Osteoblast (primary cell): ENCODE results near the gene PTPRN2. TPM values are rescaled to one million over a fixed set of nuclear protein-coding genes. Genes with fewer than 3 reads are reported as not detected.

Experiments used
- DNase-seq: peaks from one replicate; pipeline ENCODE4 v3.0.0; 2011; ENCODE audit warnings: low spot score, mixed read lengths; ENCODE audit not compliant: insufficient read length; ENCODE audit errors: missing footprints
- H2AFZ ChIP-seq: 2 replicates; pipeline ENCODE4 v1.6.0; 2011; ENCODE audit warnings: mild to moderate bottlenecking, low read length
- H3K27ac ChIP-seq: 2 replicates; pipeline ENCODE4 v1.5.1; 2011; ENCODE audit warnings: mild to moderate bottlenecking, low read depth, low read length, moderate library complexity
- H3K27me3 ChIP-seq: 2 replicates; pipeline ENCODE4 v1.6.0; 2012; ENCODE audit warnings: mild to moderate bottlenecking, control low read depth, inconsistent platforms, low read length, moderate library complexity; ENCODE audit not compliant: insufficient read depth
- H3K36me3 ChIP-seq: 2 replicates; pipeline ENCODE4 v1.5.1; 2011; ENCODE audit warnings: mild to moderate bottlenecking, low read length, control low read depth, moderate library complexity; ENCODE audit not compliant: insufficient read depth
- H3K4me1 ChIP-seq: 2 replicates; pipeline ENCODE4 v1.5.1; 2011; ENCODE audit warnings: mild to moderate bottlenecking, low read length, control low read depth, moderate library complexity; ENCODE audit not compliant: insufficient read depth
- H3K4me2 ChIP-seq: 2 replicates; pipeline ENCODE4 v1.6.0; 2011; ENCODE audit warnings: mild to moderate bottlenecking, low read length; ENCODE audit not compliant: insufficient read depth
- H3K4me3 ChIP-seq: fragments of 200-600 bp; sonication (generic); 3 replicates; pipeline ENCODE4 v1.5.1; 2012; ENCODE audit warnings: mild to moderate bottlenecking, low read length, inconsistent platforms; ENCODE audit not compliant: insufficient read depth
- H3K79me2 ChIP-seq: 2 replicates; pipeline ENCODE4 v1.6.0; 2012; ENCODE audit warnings: mild to moderate bottlenecking, low read length, control low read depth, inconsistent platforms; ENCODE audit not compliant: insufficient read depth
- H3K9me3 ChIP-seq: 2 replicates; pipeline ENCODE4 v1.5.1; 2011; ENCODE audit warnings: low read depth, low read length, control low read depth
- H4K20me1 ChIP-seq: 2 replicates; pipeline ENCODE4 v1.6.0; 2012; ENCODE audit warnings: mild to moderate bottlenecking, low read length, control low read depth; ENCODE audit not compliant: insufficient read depth
- CTCF ChIP-seq: IDR thresholded peaks from 2 replicates; pipeline ENCODE4 v1.5.1; 2011; ENCODE audit warnings: mild to moderate bottlenecking, low read depth, low read length, moderate library complexity; ENCODE audit errors: extremely low read depth
- total RNA-seq: library from RNA; depleted of rRNA; stranded (reverse); fragments of >200 nt; gene quantifications from 2 replicates; pipeline ENCODE4 v1.2.3, GENCODE V29; 2012

PTPRN2 gene
- total RNA-seq, 1 donor, result 0.36 TPM

DNA sequence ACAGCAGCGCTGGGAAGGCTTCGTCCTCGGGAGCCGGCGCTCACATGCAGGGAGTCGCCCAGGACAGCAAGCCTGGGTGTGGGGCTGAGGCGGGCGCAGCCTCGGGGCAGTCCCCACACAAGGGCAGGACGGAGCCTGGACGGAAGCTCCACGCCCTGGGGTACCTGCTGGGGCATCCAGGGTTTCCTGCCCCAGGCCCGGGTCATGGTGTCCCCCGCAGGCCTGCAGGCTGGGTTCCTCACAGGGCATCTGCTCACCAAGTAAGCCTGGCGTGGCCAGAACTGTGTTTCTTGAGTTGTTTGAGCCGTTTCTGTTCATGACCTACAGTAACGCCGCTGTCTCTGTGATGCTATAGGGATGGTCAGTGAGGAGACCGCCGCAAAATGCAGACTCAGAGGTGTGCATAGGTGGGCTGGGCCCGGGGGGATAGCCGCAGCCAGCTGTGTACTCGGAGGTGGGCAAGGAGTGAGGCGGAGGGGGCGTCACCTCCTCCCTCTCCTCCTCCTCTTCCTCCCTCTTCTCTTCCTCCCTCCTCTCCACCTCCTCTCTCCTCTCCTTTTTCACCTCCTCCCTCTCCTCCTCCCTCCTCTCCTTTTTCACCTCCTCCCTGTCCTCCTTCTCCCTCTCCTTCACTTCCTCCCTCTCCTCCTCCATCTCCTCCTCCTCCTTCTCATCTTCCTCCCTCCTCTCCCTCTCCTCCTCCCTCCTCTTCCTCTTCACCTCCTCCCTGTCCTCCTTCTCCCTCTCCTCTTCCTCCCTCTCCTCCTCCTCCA is 811.9 kb downstream of the PTPRN2 start:
- Histone ChIP-seq H2AFZ (no peak overlapping the region), H3K27me3 (no peaks in the 10 kb centered on the region), H3K27ac (no peak overlapping the region), H3K4me3 (no peak overlapping the region), H3K4me2 (no peak overlapping the region), H3K9me3 (no peaks in the 10 kb centered on the region), H3K4me1 (no peaks in the 10 kb centered on the region), H3K36me3 (no peaks in the 10 kb centered on the region), H4K20me1 (no peaks in the 10 kb centered on the region), H3K79me2 (no peaks in the 10 kb centered on the region)
- TF ChIP-seq CTCF, result no peak
- DNase-seq, result no peak

- Histone ChIP-seq H3K9me3 (no peaks in the 10 kb centered on the region), H2AFZ (no peak overlapping the region), H3K79me2 (no peaks in the 10 kb centered on the region)
Observed at GRCh38 chr7:157775021-157775559, 812.5 kb downstream of the PTPRN2 start.

GRCh38 chr7:157774495-157774894 is 813.1 kb downstream of the PTPRN2 start:
- no peaks in the 10 kb centered on the region for H3K79me2 ChIP-seq
- H2AFZ ChIP-seq, result no peak overlapping the region
- no peaks in the 10 kb centered on the region for H3K36me3 ChIP-seq
- H3K4me3 ChIP-seq, result no peak overlapping the region
- no peak overlapping the region for H3K27ac ChIP-seq
- TF ChIP-seq CTCF, result no peak
- no peak overlapping the region for H3K4me2 ChIP-seq
- no peaks in the 10 kb centered on the region for H3K9me3 ChIP-seq
- DNase-seq, result no peak
- H3K4me1 ChIP-seq, result no peaks in the 10 kb centered on the region
- H4K20me1 ChIP-seq, result no peaks in the 10 kb centered on the region
- no peaks in the 10 kb centered on the region for H3K27me3 ChIP-seq

More at GRCh38 chr7:157775021-157775559, 812.5 kb downstream of the PTPRN2 start:
- no peak for TF ChIP-seq CTCF
- no peak overlapping the region for H3K4me3 ChIP-seq
- no peaks in the 10 kb centered on the region for H3K36me3 ChIP-seq
- no peak overlapping the region for H3K27ac ChIP-seq
- H3K4me1 ChIP-seq, result no peaks in the 10 kb centered on the region
- no peaks in the 10 kb centered on the region for H4K20me1 ChIP-seq
- no peak for DNase-seq
- H3K4me2 ChIP-seq, result no peak overlapping the region
- H3K27me3 ChIP-seq, result no peaks in the 10 kb centered on the region

DNA sequence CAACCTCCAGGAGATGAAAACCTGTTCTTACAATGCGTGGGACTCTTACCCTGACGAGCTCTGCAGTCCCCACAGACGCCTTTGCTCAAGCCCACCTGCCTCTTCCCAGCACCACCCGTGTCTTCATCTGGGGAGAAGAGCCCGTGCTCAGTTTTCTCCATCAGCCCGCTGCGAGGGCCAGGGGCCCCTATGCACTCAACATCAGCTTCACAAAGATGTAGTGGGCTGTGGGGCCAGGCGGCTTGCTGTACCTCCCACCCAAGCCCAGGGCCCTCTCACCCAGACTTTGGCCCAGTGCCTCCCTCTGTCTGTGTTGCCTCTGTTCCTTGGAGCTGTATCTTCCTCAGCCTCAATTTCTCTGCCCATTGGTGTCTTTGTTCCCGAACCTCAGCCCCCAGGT is 814.3 kb downstream of the PTPRN2 start:
- H3K9me3 ChIP-seq, result no peaks in the 10 kb centered on the region
- no peak for TF ChIP-seq CTCF
- H3K79me2 ChIP-seq, result no peaks in the 10 kb centered on the region

More for the DNA sequence above, 814.3 kb downstream of the PTPRN2 start:
- H2AFZ ChIP-seq, result no peak overlapping the region
- H3K4me1 ChIP-seq, result no peaks in the 10 kb centered on the region
- H3K27me3 ChIP-seq, result no peaks in the 10 kb centered on the region
- no peak for DNase-seq
- no peak overlapping the region for H3K4me2 ChIP-seq
- no peak overlapping the region for H3K27ac ChIP-seq
- H3K4me3 ChIP-seq, result no peak overlapping the region
- no peaks in the 10 kb centered on the region for H3K36me3 ChIP-seq
- no peaks in the 10 kb centered on the region for H4K20me1 ChIP-seq
